GM18870 (cell line): ENCODE data around the gene SEPTIN2.
"Not testable (repeated sequence)": the region's sequence is repeated elsewhere in the genome, so short reads cannot be mapped to it uniquely, and the experiment has no call there.

Experiments
- ATAC-seq: cut with Tn5 transposase; IDR thresholded peaks from one replicate; pipeline ENCODE4 v1.9.1; 2021; ENCODE audit warnings: moderate library complexity; ENCODE audit not compliant: unreplicated experiment

SEPTIN2 gene

GRCh38 chr2:241378816-241379215 is 63.1 kb downstream of the SEPTIN2 start:
- no peak for ATAC-seq

- no peak for ATAC-seq
Observed at GRCh38 chr2:241379481-241380480, 64.1 kb downstream of the SEPTIN2 start.

GRCh38 chr2:241381872-241382271 is 66.1 kb downstream of the SEPTIN2 start:
- ATAC-seq: no peak

GRCh38 chr2:241385450-241385849 is 69.7 kb downstream of the SEPTIN2 start:
- ATAC-seq: not testable (repeated sequence)

GRCh38 chr2:241386519-241386918 is 70.8 kb downstream of the SEPTIN2 start:
- ATAC-seq: no peak

GRCh38 chr2:241389697-241390096 is 74.0 kb downstream of the SEPTIN2 start:
- ATAC-seq: no peak

GRCh38 chr2:241390301-241391206 is 74.8 kb downstream of the SEPTIN2 start:
- ATAC-seq: no peak

GRCh38 chr2:241391892-241392665 is 76.4 kb downstream of the SEPTIN2 start:
- no peak for ATAC-seq

GRCh38 chr2:241392753-241393152 is 77.0 kb downstream of the SEPTIN2 start:
- not testable (repeated sequence) for ATAC-seq

- ATAC-seq: no peak
Observed at GRCh38 chr2:241393524-241394196, 77.9 kb downstream of the SEPTIN2 start.

- not testable (repeated sequence) for ATAC-seq
Observed at GRCh38 chr2:241396809-241397208, 81.1 kb downstream of the SEPTIN2 start.

- ATAC-seq: no peak
Observed at GRCh38 chr2:241399941-241400922, 84.5 kb downstream of the SEPTIN2 start.
